Measurements from ENCODE around the gene DISP3. TPM values are rescaled to one million over a fixed set of nuclear protein-coding genes. Genes with fewer than 3 reads are reported as not detected.
"Not testable (repeated sequence)": the region's sequence is repeated elsewhere in the genome, so short reads cannot be mapped to it uniquely, and the experiment has no call there.

Gene DISP3
- total RNA-seq, 1 donor from 2014 or later: 0.05 TPM

DNA sequence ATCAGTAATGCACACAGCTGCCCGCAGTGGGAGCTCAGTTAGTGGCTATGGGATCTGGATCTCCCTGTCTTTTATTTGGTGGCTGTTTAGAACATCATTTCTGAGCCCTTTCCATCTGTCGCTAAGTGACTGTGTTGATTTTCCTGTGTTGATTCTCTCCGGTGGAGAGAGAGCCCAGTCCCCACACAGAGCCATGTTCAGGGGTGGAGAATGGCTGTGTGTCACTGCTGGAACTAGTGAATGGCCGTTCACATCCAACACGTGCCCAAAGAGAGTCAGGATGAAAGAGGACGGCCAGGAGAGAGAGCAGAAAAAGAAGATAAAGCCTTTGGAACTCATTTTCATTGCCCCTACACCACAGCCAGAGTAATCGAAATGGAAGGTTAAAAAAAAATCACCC lies 99.0 kb downstream of the DISP3 start:
- no peak for DNase-seq (ENCODE audit: low spot score)
- Mint-ChIP-seq H3K27ac (ENCODE audit: unreplicated experiment) (no peak overlapping the region), H3K27me3 (ENCODE audit: low read depth) (peaks cover 54% of the 10 kb centered on the region), H3K36me3 (ENCODE audit: low read depth) (no peaks in the 10 kb centered on the region), H3K9me3 (ENCODE audit: low read depth) (no peaks in the 10 kb centered on the region), H3K4me1 (ENCODE audit: low read depth) (no peaks in the 10 kb centered on the region), H3K4me3 (ENCODE audit: unreplicated experiment) (no peak overlapping the region)
- TF ChIP-seq, protein P1, sequence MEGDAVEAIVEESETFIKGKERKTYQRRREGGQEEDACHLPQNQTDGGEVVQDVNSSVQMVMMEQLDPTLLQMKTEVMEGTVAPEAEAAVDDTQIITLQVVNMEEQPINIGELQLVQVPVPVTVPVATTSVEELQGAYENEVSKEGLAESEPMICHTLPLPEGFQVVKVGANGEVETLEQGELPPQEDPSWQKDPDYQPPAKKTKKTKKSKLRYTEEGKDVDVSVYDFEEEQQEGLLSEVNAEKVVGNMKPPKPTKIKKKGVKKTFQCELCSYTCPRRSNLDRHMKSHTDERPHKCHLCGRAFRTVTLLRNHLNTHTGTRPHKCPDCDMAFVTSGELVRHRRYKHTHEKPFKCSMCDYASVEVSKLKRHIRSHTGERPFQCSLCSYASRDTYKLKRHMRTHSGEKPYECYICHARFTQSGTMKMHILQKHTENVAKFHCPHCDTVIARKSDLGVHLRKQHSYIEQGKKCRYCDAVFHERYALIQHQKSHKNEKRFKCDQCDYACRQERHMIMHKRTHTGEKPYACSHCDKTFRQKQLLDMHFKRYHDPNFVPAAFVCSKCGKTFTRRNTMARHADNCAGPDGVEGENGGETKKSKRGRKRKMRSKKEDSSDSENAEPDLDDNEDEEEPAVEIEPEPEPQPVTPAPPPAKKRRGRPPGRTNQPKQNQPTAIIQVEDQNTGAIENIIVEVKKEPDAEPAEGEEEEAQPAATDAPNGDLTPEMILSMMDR (IDR thresholded peaks at IDR 0.05): no peak

DNA sequence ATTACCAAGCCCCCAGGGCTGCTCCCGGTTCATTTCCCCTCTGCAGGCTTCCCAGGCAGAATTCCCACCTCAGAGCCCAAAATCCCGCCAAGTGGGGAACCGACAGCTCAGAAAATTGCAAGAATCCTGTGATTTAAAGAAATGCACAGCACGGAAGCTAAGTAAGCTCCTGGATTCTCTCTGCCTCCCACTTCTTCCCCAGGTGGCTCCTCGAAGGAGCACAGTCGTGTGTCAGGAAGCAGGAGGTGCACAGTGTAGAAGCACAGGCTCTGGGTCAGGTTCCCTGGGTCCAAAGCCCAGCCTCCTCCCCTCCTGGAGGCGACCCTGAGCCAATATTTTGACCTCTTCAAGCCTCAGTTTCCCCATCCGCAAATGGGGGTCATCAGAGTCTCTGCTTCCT lies 100.6 kb downstream of the DISP3 start:
- H3K9me3 Mint-ChIP-seq (ENCODE audit: low read depth): no peaks in the 10 kb centered on the region
- no peak overlapping the region for H3K27ac Mint-ChIP-seq (ENCODE audit: unreplicated experiment)
- H3K4me3 Mint-ChIP-seq (ENCODE audit: unreplicated experiment): no peak overlapping the region
- no peak for DNase-seq (ENCODE audit: low spot score)
- peaks cover 60% of the 10 kb centered on the region for H3K27me3 Mint-ChIP-seq (ENCODE audit: low read depth)
- no peaks in the 10 kb centered on the region for H3K36me3 Mint-ChIP-seq (ENCODE audit: low read depth)
- TF ChIP-seq, protein P1 (IDR thresholded peaks at IDR 0.05): no peak
- no peaks in the 10 kb centered on the region for H3K4me1 Mint-ChIP-seq (ENCODE audit: low read depth)

DNA sequence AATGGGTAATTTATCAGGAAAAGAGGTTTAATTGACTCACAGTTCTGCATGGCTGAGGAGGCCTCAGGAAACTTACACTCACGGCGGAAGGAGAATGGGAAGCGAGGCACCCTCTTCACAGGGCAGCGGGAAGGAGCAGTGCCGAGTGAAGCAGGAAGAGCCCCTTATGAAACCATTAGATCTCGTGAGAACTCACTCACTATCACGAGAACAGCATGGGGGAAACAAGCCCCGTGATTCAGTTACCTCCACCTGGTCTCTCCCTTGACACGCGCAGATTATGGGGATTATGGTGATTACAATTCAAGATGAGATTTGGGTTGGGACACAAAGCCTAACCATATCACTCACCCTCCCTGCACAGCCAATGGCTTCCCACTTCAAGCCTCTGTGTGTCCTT lies 101.1 kb downstream of the DISP3 start:
- H3K9me3 Mint-ChIP-seq (ENCODE audit: low read depth); H3K27ac Mint-ChIP-seq (ENCODE audit: unreplicated experiment); H3K4me1 Mint-ChIP-seq (ENCODE audit: low read depth); DNase-seq (ENCODE audit: low spot score); H3K36me3 Mint-ChIP-seq (ENCODE audit: low read depth); H3K4me3 Mint-ChIP-seq (ENCODE audit: unreplicated experiment): not testable (repeated sequence)
- peaks cover 62% of the 10 kb centered on the region for H3K27me3 Mint-ChIP-seq (ENCODE audit: low read depth)

DNA sequence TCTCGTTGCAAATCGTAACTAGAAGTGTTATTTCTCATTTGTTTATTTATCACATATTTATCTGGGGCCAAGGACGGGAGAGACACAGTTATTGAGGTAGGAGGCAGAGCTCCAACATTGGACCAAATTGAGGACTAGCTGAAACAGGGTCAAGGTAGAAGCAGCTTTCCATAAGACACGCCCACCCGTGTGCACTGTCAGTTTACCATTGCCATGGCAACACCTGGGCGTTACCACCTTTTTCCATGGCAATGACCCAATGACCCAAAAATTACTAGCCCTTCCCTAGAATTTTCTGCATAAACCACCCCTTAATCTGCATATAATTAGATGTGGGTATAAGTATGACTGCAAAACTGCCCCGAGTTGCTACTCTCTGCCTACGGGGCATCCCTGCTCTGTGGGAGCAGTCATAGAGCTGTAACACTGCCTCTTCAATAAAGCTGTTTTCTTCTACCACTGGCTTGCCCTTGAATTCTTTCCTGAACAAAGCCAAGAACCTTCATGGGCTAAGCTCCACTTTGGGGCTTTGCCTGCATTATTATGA lies 102.6 kb downstream of the DISP3 start:
- no peak for DNase-seq (ENCODE audit: low spot score)
- H3K36me3 Mint-ChIP-seq (ENCODE audit: low read depth): no peaks in the 10 kb centered on the region
- no peak overlapping the region for H3K27ac Mint-ChIP-seq (ENCODE audit: unreplicated experiment)
- TF ChIP-seq, protein P1 (IDR thresholded peaks at IDR 0.05): no peak
- H3K4me3 Mint-ChIP-seq (ENCODE audit: unreplicated experiment): no peak overlapping the region
- H3K4me1 Mint-ChIP-seq (ENCODE audit: low read depth): no peaks in the 10 kb centered on the region
- peaks cover 63% of the 10 kb centered on the region for H3K27me3 Mint-ChIP-seq (ENCODE audit: low read depth)
- no peaks in the 10 kb centered on the region for H3K9me3 Mint-ChIP-seq (ENCODE audit: low read depth)

DNA sequence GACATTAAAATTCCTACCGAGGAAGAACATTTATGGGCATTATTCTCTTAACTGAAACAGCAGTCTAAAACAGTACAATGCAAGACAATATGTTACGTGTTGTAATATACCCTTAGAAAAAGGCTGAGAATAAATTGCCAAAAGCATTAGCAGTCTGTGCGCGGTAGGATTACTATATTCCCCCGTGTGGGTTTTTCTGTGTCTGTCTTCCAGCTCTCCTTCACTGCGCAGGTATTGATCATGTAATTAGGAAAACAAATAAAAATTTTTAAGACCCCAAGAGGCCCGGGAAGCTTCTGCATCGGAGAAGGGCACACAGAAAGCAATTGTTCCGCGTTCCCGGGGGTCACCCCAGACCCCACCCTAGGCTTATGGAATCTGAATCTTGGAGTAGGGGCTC lies 106.4 kb downstream of the DISP3 start:
- H3K27me3 Mint-ChIP-seq (ENCODE audit: low read depth): peaks cover 57% of the 10 kb centered on the region
- H3K27ac Mint-ChIP-seq (ENCODE audit: unreplicated experiment): no peak overlapping the region
- peaks cover 3% of the 10 kb centered on the region for H3K9me3 Mint-ChIP-seq (ENCODE audit: low read depth)
- DNase-seq (ENCODE audit: low spot score): no peak
- no peaks in the 10 kb centered on the region for H3K4me1 Mint-ChIP-seq (ENCODE audit: low read depth)
- H3K36me3 Mint-ChIP-seq (ENCODE audit: low read depth): no peaks in the 10 kb centered on the region
- TF ChIP-seq, protein P1 (IDR thresholded peaks at IDR 0.05): no peak
- no peak overlapping the region for H3K4me3 Mint-ChIP-seq (ENCODE audit: unreplicated experiment)

Other genes with a start within 250 kb of the DISP3 start
- 33.8 to 51.4 TPM (median 36.9 TPM) in 3 replicates for gene MTOR, start 216.6 kb upstream of the DISP3 start, total RNA-seq
- 9.4 to 11.9 TPM (median 10.5 TPM) in 3 replicates for gene UBIAD1, start 206.0 kb upstream of the DISP3 start, total RNA-seq
- 1.2 to 1.6 TPM (median 1.2 TPM) in 3 replicates for gene FBXO2, start 175.3 kb downstream of the DISP3 start, total RNA-seq
- gene FBXO44, start 175.7 kb downstream of the DISP3 start, total RNA-seq: 15.7 to 17.5 TPM (median 16.5 TPM) in 3 replicates
- 8.5 to 10.1 TPM (median 9.2 TPM) in 3 replicates for gene FBXO6, start 185.0 kb downstream of the DISP3 start, total RNA-seq
- gene MAD2L2, start 202.0 kb downstream of the DISP3 start, total RNA-seq: 31.8 to 33.6 TPM (median 32.1 TPM) in 3 replicates
- gene DRAXIN, start 212.6 kb downstream of the DISP3 start, total RNA-seq: 0.17 to 0.29 TPM (median 0.18 TPM) in 3 replicates